ENCODE measurements around the gene KLF7. TPM values are rescaled to one million over a fixed set of nuclear protein-coding genes. Genes with fewer than 3 reads are reported as not detected.

The KLF7 gene
- total and polyA plus RNA-seq, 9 of the 15 experiments (the other 6 are each of a cell fraction or from before 2014, with no cell fraction given): 0.04 to 0.54 (median 0.07) TPM

DNA sequence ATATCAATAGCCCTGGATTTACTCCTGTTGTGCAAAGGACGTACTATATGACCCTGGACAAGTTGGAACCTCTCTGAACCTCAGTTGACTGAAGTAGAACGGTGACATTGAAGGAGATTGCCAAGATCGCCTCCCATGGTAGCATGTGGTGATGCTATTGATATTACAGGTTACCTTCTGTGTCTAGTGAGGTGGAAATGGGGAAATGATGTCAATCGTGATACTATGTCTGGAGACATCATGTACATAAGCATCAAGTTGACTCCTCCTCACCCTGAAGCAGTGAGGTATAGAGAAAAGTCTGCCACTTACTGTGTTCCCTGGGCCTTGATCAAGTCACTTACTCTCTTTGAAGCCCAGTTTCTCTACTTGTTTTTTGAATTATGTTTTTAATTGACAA lies 93.9 kb downstream of the KLF7 start (continued):
- TF ChIP-seq C11orf30 (IDR thresholded peaks at IDR 0.05; ENCODE audit: low read depth) (no peak), MCM3 (IDR thresholded peaks at IDR 0.05) (no peak), CBFB (CRISPR knock-in tag; IDR thresholded peaks at IDR 0.05) (no peak), LCOR (CRISPR knock-in tag; IDR thresholded peaks at IDR 0.05) (no peak), ZNF780A (CRISPR knock-in tag; IDR thresholded peaks at IDR 0.05) (no peak)
- TF ChIP-seq, protein P1, sequence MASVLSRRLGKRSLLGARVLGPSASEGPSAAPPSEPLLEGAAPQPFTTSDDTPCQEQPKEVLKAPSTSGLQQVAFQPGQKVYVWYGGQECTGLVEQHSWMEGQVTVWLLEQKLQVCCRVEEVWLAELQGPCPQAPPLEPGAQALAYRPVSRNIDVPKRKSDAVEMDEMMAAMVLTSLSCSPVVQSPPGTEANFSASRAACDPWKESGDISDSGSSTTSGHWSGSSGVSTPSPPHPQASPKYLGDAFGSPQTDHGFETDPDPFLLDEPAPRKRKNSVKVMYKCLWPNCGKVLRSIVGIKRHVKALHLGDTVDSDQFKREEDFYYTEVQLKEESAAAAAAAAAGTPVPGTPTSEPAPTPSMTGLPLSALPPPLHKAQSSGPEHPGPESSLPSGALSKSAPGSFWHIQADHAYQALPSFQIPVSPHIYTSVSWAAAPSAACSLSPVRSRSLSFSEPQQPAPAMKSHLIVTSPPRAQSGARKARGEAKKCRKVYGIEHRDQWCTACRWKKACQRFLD (CRISPR knock-in tag; IDR thresholded peaks at IDR 0.05): no peak
- TF ChIP-seq, protein P2, sequence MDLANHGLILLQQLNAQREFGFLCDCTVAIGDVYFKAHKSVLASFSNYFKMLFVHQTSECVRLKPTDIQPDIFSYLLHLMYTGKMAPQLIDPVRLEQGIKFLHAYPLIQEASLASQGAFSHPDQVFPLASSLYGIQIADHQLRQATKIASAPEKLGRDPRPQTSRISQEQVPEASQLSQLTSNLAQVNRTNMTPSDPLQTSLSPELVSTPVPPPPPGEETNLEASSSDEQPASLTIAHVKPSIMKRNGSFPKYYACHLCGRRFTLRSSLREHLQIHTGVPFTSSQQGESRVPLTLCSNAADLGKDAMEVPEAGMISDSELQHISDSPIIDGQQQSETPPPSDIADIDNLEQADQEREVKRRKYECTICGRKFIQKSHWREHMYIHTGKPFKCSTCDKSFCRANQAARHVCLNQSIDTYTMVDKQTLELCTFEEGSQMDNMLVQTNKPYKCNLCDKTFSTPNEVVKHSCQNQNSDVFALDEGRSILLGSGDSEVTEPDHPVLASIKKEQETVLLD (IDR thresholded peaks at IDR 0.05): no peak

DNA sequence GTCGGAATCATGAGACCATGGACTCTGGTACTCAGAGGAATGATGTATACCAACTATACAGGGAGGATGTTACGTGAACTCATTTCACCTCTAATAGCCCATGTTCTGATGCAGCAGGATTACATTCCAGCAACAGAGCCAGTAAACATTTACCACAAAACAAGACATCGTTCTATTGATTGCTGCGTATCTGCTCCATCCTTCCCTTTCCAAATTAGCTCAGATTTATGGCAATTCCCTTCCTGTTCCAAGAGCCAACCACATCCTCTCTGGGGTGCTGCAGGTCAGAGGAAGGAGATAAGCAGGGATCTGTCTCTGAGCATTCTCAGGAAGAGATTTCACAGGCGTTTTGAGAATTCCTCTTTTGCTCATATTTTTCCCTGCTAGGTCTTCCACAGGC lies 98.3 kb downstream of the KLF7 start:
- ATAC-seq (no peak), DNase-seq (ENCODE audit: extremely low read depth in 1 of 4, low spot score in 3 of 4) (no peak), FAIRE-seq (no peak)
- H3K4me1 ChIP-seq (replicated peaks in 1 of 2; ENCODE audit: control insufficient read depth in 2 of 2, insufficient read depth in 2 of 2, low read length in 2 of 2): no peaks in the 10 kb centered on the region; a peak in 1 of 5 replicates
- in situ Hi-C loops (cut with MboI) (no loop called here), intact Hi-C loops (cut with micrococcal nuclease) (no loop called here)
- no peak overlapping the region for H3K4me3 ChIP-seq
- H3K9me3 ChIP-seq (replicated peaks; ENCODE audit: control insufficient read depth, insufficient read depth, low read depth, low read length): no peaks in the 10 kb centered on the region
- H3K27ac ChIP-seq (ENCODE audit: extremely low read depth, low read depth, low read length): no peak overlapping the region
- no peak overlapping the region for H2AFZ ChIP-seq (ENCODE audit: low read depth, low read length)
- WGBS (ENCODE audit: insufficient coverage, low coverage, missing lambda C conversion rate): 3% methylated on average over 5 of the region's 5 CpGs
- H3K36me3 ChIP-seq (ENCODE audit: control insufficient read depth, insufficient read depth, low read length): no peaks in the 10 kb centered on the region
- ChIA-PET POLR2A (no interaction called here), CTCF (ENCODE audit: low intra/inter-chr PET ratio) (no interaction called here)
- H3K79me2 ChIP-seq (ENCODE audit: control insufficient read depth, insufficient read depth, low read length): no peaks in the 10 kb centered on the region
- H3K27me3 ChIP-seq (ENCODE audit: control insufficient read depth in 2 of 2, insufficient read depth in 2 of 2, low read length in 2 of 2): 0 out of 5 replicates have a peak, but pooled peaks cover 0 to 2% of the 10 kb centered on the region in 2 experiments
- H3K4me2 ChIP-seq (ENCODE audit: insufficient read depth, low read length): no peak overlapping the region
- no peaks in the 10 kb centered on the region for H4K20me1 ChIP-seq (replicated peaks; ENCODE audit: control insufficient read depth, insufficient read depth, low read length)
- no peaks in the 10 kb centered on the region for H3K9me1 ChIP-seq (ENCODE audit: control insufficient read depth, insufficient read depth, low read length)
- BruUV-seq (replicated peaks): no TSS peak
- TF ChIP-seq TAF9B (IDR thresholded peaks at IDR 0.05; ENCODE audit: partially characterized antibody) (no peak), NRF1 (conservative IDR thresholded peaks at IDR 0.05 in 1 of 2, IDR thresholded peaks at IDR 0.05 in 1 of 2) (no peak), ZKSCAN3 (CRISPR knock-in tag; IDR thresholded peaks at IDR 0.05) (no peak), SAP30 (IDR thresholded peaks at IDR 0.05; ENCODE audit: borderline replicate concordance, insufficient read depth, low read depth, low read length, poor library complexity, severe bottlenecking) (no peak), HMG20A (CRISPR knock-in tag; conservative IDR thresholded peaks at IDR 0.05) (no peak)
- TF ChIP-seq, protein P3, sequence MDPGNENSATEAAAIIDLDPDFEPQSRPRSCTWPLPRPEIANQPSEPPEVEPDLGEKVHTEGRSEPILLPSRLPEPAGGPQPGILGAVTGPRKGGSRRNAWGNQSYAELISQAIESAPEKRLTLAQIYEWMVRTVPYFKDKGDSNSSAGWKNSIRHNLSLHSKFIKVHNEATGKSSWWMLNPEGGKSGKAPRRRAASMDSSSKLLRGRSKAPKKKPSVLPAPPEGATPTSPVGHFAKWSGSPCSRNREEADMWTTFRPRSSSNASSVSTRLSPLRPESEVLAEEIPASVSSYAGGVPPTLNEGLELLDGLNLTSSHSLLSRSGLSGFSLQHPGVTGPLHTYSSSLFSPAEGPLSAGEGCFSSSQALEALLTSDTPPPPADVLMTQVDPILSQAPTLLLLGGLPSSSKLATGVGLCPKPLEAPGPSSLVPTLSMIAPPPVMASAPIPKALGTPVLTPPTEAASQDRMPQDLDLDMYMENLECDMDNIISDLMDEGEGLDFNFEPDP (CRISPR knock-in tag; IDR thresholded peaks at IDR 0.05): no peak
- no peak overlapping the region for H3K9ac ChIP-seq (ENCODE audit: insufficient read depth in 1 of 2, low read depth in 2 of 2, low read length in 2 of 2)
